ENCODE data around the gene CCDC47.

CCDC47 gene

DNA sequence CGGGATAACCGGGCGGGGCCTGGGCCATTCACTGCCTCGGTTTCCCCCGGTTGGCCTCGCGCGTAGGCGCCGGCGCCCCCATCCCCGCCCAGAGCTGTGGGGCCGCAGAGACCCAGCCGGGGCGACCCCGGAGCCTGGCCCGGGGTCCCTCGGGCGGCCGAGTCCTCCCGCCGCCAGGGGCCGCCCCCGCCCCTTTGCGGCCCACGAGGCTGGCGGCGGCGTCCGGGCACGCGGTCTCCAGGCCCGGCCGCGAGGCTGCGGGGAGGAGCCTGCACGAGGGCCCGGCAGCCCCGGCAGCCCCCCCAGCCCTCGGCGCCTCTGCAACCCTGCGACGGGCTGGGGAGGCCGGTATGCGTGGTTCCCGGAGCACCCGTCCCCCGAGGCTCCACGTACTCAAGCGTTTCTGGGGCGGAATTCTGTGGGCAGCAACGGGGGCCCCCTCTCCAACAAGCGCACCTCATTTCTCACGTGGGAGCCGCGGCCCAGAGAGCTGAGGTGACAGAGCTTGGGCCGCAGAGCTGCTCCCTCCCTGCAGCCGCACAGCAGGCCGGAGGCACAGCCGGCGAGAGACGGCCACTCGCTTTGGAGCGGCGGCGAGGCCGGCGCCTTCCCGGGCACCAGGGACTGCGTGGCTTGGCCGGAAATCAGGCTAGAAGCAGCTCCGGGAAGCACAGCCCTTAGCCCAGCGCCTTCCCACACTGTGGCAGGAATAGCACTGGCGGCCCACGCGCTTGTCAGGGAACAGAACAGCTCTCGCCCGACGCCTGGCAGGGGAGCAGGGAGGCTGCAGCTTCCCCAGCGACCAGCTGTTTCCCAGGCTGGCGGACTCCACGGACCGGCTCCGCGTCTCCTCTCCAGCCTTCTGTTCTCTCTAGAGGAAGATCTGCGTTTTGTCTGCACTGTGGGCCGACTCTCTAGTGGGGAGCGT is 72.6 kb downstream of the CCDC47 start:
- Histone ChIP-seq H3K27me3 (ENCODE audit: control insufficient read depth in 1 of 2, insufficient read depth in 2 of 2, low read length in 2 of 2) (no peaks in the 10 kb centered on the region), H3K9me3 (ENCODE audit: control insufficient read depth in 1 of 2, low read length in 2 of 2) (no peaks in the 10 kb centered on the region), H3K36me3 (ENCODE audit: control insufficient read depth in 1 of 2, insufficient read depth in 2 of 2, low read length in 2 of 2) (peaks cover 14 to 22% of the 10 kb centered on the region in 2 donors), H3K4me1 (ENCODE audit: control insufficient read depth in 1 of 2, insufficient read depth in 2 of 2, low read length in 2 of 2) (peaks cover 11 to 44% of the 10 kb centered on the region in 2 donors), H3K27ac (ENCODE audit: low read depth, low read length) (peak overlapping the region; percentile 58), H3K4me3 (ENCODE audit: low read depth in 1 of 2, low read length in 2 of 2) (peak overlapping the region; percentile 43 to 62), H3K9ac (ENCODE audit: low read depth in 1 of 2, low read length in 2 of 2) (peak overlapping the region; percentile 5 to 54)

GRCh38 chr17:63699638-63700527 is 73.5 kb downstream of the CCDC47 start, which contains the start of gene LIMD2:
TSS of gene LIMD2 (minus strand) at chr17:63700125. CDS start at chr17:63699298, 827 bp downstream.
- Histone ChIP-seq H3K27ac (ENCODE audit: low read depth, low read length) (peak within 1 kb of the TSS; percentile 58), H3K27me3 (ENCODE audit: control insufficient read depth in 1 of 2, insufficient read depth in 2 of 2, low read length in 2 of 2) (no peaks in the 10 kb centered on the region), H3K4me1 (ENCODE audit: control insufficient read depth in 1 of 2, insufficient read depth in 2 of 2, low read length in 2 of 2) (peaks cover 11 to 44% of the 10 kb centered on the region in 2 donors), H3K36me3 (ENCODE audit: control insufficient read depth in 1 of 2, insufficient read depth in 2 of 2, low read length in 2 of 2) (peaks cover 11 to 15% of the 10 kb centered on the region in 2 donors), H3K9ac (ENCODE audit: low read depth in 1 of 2, low read length in 2 of 2) (peak within 1 kb of the TSS; percentile 43 to 73), H3K9me3 (ENCODE audit: control insufficient read depth in 1 of 2, low read length in 2 of 2) (no peaks in the 10 kb centered on the region), H3K4me3 (ENCODE audit: low read depth in 1 of 2, low read length in 2 of 2) (peak within 1 kb of the TSS; percentile 55 to 62)

- Histone ChIP-seq H3K9ac (ENCODE audit: low read depth in 1 of 2, low read length in 2 of 2) (peak overlapping the region; percentile 43 to 73), H3K4me3 (ENCODE audit: low read depth in 1 of 2, low read length in 2 of 2) (peak overlapping the region; percentile 55 to 59), H3K36me3 (ENCODE audit: control insufficient read depth in 1 of 2, insufficient read depth in 2 of 2, low read length in 2 of 2) (peaks cover 9 to 14% of the 10 kb centered on the region in 2 donors), H3K4me1 (ENCODE audit: control insufficient read depth in 1 of 2, insufficient read depth in 2 of 2, low read length in 2 of 2) (peaks cover 11 to 44% of the 10 kb centered on the region in 2 donors), H3K9me3 (ENCODE audit: control insufficient read depth in 1 of 2, low read length in 2 of 2) (no peaks in the 10 kb centered on the region), H3K27me3 (ENCODE audit: control insufficient read depth in 1 of 2, insufficient read depth in 2 of 2, low read length in 2 of 2) (no peaks in the 10 kb centered on the region), H3K27ac (ENCODE audit: low read depth, low read length) (peak overlapping the region; percentile 42)
Observed at GRCh38 chr17:63698886-63699637, 74.3 kb downstream of the CCDC47 start.

- Histone ChIP-seq H3K9ac (ENCODE audit: low read depth in 1 of 2, low read length in 2 of 2) (peak overlapping the region; percentile 43 to 73), H3K4me1 (ENCODE audit: control insufficient read depth in 1 of 2, insufficient read depth in 2 of 2, low read length in 2 of 2) (peaks cover 11 to 44% of the 10 kb centered on the region in 2 donors), H3K36me3 (ENCODE audit: control insufficient read depth in 1 of 2, insufficient read depth in 2 of 2, low read length in 2 of 2) (peaks cover 11 to 15% of the 10 kb centered on the region in 2 donors), H3K27ac (ENCODE audit: low read depth, low read length) (no peak overlapping the region), H3K4me3 (ENCODE audit: low read depth in 1 of 2, low read length in 2 of 2) (peak overlapping the region; percentile 55 to 59), H3K9me3 (ENCODE audit: control insufficient read depth in 1 of 2, low read length in 2 of 2) (no peaks in the 10 kb centered on the region), H3K27me3 (ENCODE audit: control insufficient read depth in 1 of 2, insufficient read depth in 2 of 2, low read length in 2 of 2) (no peaks in the 10 kb centered on the region)
Observed at GRCh38 chr17:63698381-63698885, 75.0 kb downstream of the CCDC47 start.

GRCh38 chr17:63697341-63698286 is 75.8 kb downstream of the CCDC47 start:
- no peak overlapping the region for H3K27ac ChIP-seq (ENCODE audit: low read depth, low read length)
- H3K9me3 ChIP-seq (ENCODE audit: control insufficient read depth in 1 of 2, low read length in 2 of 2), result no peaks in the 10 kb centered on the region
- peaks cover 13 to 18% of the 10 kb centered on the region in 2 donors for H3K36me3 ChIP-seq (ENCODE audit: control insufficient read depth in 1 of 2, insufficient read depth in 2 of 2, low read length in 2 of 2)
- peak overlapping the region; percentile 43 to 73 for H3K9ac ChIP-seq (ENCODE audit: low read depth in 1 of 2, low read length in 2 of 2)
- H3K27me3 ChIP-seq (ENCODE audit: control insufficient read depth in 1 of 2, insufficient read depth in 2 of 2, low read length in 2 of 2), result no peaks in the 10 kb centered on the region
- peak overlapping the region; percentile 55 to 59 for H3K4me3 ChIP-seq (ENCODE audit: low read depth in 1 of 2, low read length in 2 of 2)
- peaks cover 11 to 38% of the 10 kb centered on the region in 2 donors for H3K4me1 ChIP-seq (ENCODE audit: control insufficient read depth in 1 of 2, insufficient read depth in 2 of 2, low read length in 2 of 2)

DNA sequence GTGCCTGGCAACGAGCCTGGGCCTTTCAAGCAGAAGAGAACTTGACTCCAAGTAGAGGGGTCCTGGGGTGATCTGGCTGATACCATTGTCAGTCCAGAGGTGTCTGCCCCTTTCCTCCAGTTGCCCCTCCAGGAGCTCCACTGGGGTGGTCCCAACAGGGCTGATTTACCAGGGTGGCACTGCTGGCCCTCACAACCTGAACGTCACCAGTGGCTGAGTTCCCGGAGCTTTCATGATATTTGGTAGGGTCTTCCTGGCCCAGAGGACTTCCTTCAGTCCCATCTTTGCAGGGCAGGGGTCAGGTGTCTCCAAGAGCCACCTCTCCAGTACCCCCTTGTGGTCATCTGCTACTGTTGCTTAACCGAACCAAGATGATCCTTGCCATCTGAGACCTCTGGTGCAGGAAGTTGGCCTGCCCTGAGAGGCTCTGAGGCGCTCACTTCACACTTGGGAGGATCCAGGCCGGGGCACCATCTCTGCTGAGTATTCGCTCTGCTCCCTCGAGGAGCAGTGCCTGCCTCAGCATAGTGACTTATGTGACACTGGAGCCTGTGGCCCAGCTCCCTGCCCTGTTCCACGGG is 76.9 kb downstream of the CCDC47 start:
- H3K4me1 ChIP-seq (ENCODE audit: control insufficient read depth in 1 of 2, insufficient read depth in 2 of 2, low read length in 2 of 2), result peaks cover 11 to 34% of the 10 kb centered on the region in 2 donors
- H3K4me3 ChIP-seq (ENCODE audit: low read depth in 1 of 2, low read length in 2 of 2), result no peak overlapping the region
- no peak overlapping the region for H3K9ac ChIP-seq (ENCODE audit: low read depth in 1 of 2, low read length in 2 of 2)
- no peak overlapping the region for H3K27ac ChIP-seq (ENCODE audit: low read depth, low read length)
- no peaks in the 10 kb centered on the region for H3K9me3 ChIP-seq (ENCODE audit: control insufficient read depth in 1 of 2, low read length in 2 of 2)
- no peaks in the 10 kb centered on the region for H3K27me3 ChIP-seq (ENCODE audit: control insufficient read depth in 1 of 2, insufficient read depth in 2 of 2, low read length in 2 of 2)
- peaks cover 24 to 30% of the 10 kb centered on the region in 2 donors for H3K36me3 ChIP-seq (ENCODE audit: control insufficient read depth in 1 of 2, insufficient read depth in 2 of 2, low read length in 2 of 2)

DNA sequence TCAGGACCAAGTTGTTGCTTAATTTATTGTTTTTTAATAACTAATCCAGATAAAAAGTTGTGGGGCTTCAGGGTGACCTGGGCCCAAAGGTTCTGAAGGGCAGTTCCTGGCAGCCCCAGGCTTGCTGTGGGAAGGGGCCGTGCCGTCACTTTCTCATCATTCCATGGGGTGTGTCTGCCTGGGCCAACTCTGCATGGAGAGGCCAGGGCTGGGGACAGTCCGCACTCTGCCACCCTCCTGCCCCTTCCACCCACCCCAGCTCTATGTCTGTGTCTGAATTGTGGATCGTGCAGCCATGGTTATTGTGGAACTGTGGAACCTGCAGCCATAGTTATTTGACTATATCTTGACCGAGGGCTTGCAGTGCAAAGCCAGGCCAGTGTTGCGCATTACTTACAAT is 77.5 kb downstream of the CCDC47 start:
- H3K36me3 ChIP-seq (ENCODE audit: control insufficient read depth in 1 of 2, insufficient read depth in 2 of 2, low read length in 2 of 2), result peaks cover 30 to 36% of the 10 kb centered on the region in 2 donors
- no peak overlapping the region for H3K27ac ChIP-seq (ENCODE audit: low read depth, low read length)
- no peaks in the 10 kb centered on the region for H3K27me3 ChIP-seq (ENCODE audit: control insufficient read depth in 1 of 2, insufficient read depth in 2 of 2, low read length in 2 of 2)
- no peaks in the 10 kb centered on the region for H3K9me3 ChIP-seq (ENCODE audit: control insufficient read depth in 1 of 2, low read length in 2 of 2)
- no peak overlapping the region for H3K4me3 ChIP-seq (ENCODE audit: low read depth in 1 of 2, low read length in 2 of 2)
- no peak overlapping the region for H3K9ac ChIP-seq (ENCODE audit: low read depth in 1 of 2, low read length in 2 of 2)
- peaks cover 11 to 29% of the 10 kb centered on the region in 2 donors for H3K4me1 ChIP-seq (ENCODE audit: control insufficient read depth in 1 of 2, insufficient read depth in 2 of 2, low read length in 2 of 2)
